Measurements from ENCODE around the gene CYP4F12.

Gene CYP4F12

GRCh38 chr19:15717809-15718208, 44.9 kb downstream of the CYP4F12 start:
- DNase-seq, result no peak

- no peak for DNase-seq
These were observed 48.4 kb downstream of the CYP4F12 start for GRCh38 chr19:15721268-15721667.

- no peak for DNase-seq
These were observed 50.1 kb downstream of the CYP4F12 start for GRCh38 chr19:15722956-15723355.

GRCh38 chr19:15727724-15728123, 54.8 kb downstream of the CYP4F12 start, which contains the start of gene OR10H2:
Gene OR10H2 (plus strand): TSS chr19:15728024. CDS start chr19:15728044, 20 bp downstream.
- no peak for DNase-seq

- DNase-seq, result no peak
These were observed 57.7 kb downstream of the CYP4F12 start for GRCh38 chr19:15730538-15730937.

- no peak for DNase-seq
These were observed 59.5 kb downstream of the CYP4F12 start for GRCh38 chr19:15732388-15732787.

GRCh38 chr19:15733895-15734294, 61.0 kb downstream of the CYP4F12 start:
- DNase-seq, result no peak

GRCh38 chr19:15737722-15738121, 64.8 kb downstream of the CYP4F12 start, which contains the start of gene OR10H3:
Gene OR10H3 (plus strand): TSS chr19:15737985. CDS start chr19:15741393, 3,408 bp downstream.
- no peak for DNase-seq

- DNase-seq, result no peak
These were observed 67.9 kb downstream of the CYP4F12 start for GRCh38 chr19:15740785-15741184.

Measured in stimulated activated CD8-positive, alpha-beta memory T cell treated with anti-CD3 and anti-CD28 coated beads, Interleukin-4, amount 100 ng/mL, for 48 hours (primary cell).